ENCODE results near the gene NDUFV2.
A peak's percentile ranks its signal among the peaks of the same experiment; 100 is the strongest.

Gene NDUFV2

DNA sequence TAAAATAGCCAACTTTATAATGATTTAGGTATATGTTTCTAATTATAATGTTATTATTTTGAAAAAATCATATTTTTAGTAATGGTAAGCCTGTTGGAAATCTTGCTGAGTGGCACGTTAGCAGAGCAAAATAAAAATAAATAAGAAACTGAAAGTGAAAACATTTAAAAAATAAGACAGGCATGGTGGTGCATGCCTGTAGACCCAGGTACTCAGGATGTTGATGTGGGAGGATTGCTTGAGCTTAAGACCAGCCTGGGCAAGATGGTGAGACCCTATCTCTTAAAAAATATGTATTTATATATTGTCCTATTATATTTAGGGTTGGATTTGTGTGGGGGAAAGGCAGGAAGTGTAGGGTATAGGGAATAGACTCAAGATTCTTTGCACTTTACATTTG, 18.3 kb downstream of the NDUFV2 start:
- no peak for DNase-seq (ENCODE audit: low spot score)

DNA sequence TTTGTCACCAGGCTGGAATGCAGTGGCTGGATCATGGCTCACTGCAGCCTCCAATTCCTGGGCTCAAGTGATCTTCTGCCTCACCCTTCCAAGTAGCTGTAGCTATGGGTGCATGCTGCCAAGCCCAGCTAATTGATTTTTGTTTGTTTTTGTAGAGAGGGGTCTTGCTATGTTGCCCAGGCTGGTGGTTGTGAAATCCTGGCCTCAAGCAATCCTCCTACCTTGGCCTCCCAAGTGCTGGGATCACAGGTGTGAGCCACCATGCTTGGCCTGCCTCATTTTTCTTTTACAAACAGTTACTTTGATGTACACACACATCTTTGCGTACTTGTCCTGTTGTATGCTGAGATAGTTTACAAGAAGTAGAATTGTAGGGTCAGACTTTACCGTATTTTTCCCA, 21.0 kb downstream of the NDUFV2 start:
- DNase-seq (ENCODE audit: low spot score), result no peak

- no peak for DNase-seq (ENCODE audit: low spot score)
Measured at GRCh38 chr18:9124824-9125223, 22.3 kb downstream of the NDUFV2 start.

DNA sequence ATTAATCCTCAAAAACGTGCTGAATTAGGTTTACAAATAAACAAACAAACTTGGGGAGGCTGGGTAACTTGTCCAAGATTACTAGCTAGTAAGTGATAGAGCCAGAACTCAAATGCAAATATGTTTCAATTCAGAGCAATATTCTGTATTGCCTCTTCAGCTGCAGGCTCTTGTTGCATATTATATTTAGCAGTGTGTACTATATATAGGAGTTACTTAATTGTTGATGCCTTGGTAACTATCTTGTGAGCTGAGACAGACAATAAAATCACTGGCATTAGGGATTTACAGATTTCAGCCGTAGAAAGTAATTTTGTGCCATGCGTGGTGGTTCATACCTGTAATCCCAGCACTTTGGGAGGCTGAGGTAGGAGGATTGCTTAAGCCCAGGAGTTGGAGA, 23.8 kb downstream of the NDUFV2 start:
- no peak for DNase-seq (ENCODE audit: low spot score)

DNA sequence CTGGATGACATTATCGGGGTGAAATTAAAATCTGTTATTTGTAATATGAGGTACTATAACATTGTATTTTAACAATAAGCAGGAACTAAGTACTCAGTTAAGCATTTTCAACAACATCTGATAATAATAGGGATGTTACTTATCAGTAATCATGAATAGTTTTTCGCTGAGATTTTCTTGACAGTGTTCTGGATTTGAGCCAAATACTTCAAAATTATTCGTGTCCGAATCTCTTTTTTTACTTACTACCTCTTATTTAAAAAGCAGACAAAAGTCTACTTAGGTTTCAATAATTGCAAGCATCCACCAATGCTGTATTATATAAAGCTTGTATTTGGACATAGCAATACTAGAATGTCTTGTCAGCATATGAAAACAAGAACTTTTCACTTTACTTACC, 27.7 kb downstream of the NDUFV2 start:
- no peak for DNase-seq (ENCODE audit: low spot score)

- DNase-seq (ENCODE audit: low spot score), result no peak
Measured at GRCh38 chr18:9130806-9131205, 28.3 kb downstream of the NDUFV2 start.

- no peak for DNase-seq (ENCODE audit: low spot score)
Measured at GRCh38 chr18:9132628-9133027, 30.1 kb downstream of the NDUFV2 start.

GRCh38 chr18:9133225-9133624, 30.7 kb downstream of the NDUFV2 start:
- no peak for DNase-seq (ENCODE audit: low spot score)

GRCh38 chr18:9135081-9135911, 32.8 kb downstream of the NDUFV2 start:
- no peak for DNase-seq (ENCODE audit: low spot score)

GRCh38 chr18:9135912-9136314, 33.4 kb downstream of the NDUFV2 start:
- DNase-seq (ENCODE audit: low spot score), result peak; percentile 52

- peak; percentile 98 for DNase-seq (ENCODE audit: low spot score)
Measured at GRCh38 chr18:9136315-9137155, 34.0 kb downstream of the NDUFV2 start, which contains the start of gene ANKRD12. TSS of gene ANKRD12 (plus strand) at chr18:9136781. CDS start at chr18:9182433, 45,652 bp downstream.

DNA sequence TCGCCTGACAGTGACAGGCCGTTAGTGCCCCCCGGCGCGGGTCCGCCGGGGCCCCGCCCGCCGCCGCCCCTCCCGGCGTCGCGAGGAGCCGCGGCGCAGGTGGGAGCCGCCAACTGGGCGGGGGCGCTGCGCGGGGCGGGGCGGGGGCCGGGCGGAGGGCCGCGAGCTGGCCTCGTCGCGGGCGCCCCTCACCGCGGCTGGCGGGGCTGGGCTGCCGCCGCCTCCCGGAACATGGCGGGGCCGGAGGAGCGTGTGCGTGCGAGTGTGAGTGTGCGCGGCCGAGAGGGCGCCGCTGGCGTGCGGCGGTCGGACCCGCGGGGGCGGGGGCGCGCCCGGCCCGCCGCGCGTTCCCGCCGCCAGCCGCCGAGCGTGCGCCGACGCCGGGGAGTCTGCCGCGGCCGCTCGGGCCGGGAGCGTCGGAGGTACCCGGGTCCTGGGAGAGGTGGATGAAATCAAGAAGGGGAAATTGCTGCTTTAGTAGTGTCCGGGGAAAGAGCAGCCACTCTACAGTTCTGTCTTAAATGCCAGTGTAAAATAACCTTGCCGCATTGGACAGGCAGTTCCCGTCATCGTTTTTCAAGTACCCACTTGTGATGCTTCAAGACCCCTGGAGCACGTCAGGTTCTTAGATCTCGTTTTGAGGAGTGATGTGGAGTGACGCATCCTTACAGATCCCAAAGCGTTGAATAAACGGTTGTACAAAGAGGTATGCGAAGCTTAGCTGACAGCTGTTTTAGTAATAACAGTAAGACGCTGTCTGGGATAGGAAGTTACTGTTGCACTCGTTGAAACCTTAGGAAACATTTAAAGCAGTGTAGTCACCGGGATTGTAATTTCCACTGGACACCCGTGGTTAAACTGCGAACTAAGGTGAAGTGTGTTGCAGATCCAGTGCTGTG, 34.9 kb downstream of the NDUFV2 start:
- peak; percentile 76 for DNase-seq (ENCODE audit: low spot score)

- no peak for DNase-seq (ENCODE audit: low spot score)
Measured at GRCh38 chr18:9139400-9140039, 37.0 kb downstream of the NDUFV2 start.

DNA sequence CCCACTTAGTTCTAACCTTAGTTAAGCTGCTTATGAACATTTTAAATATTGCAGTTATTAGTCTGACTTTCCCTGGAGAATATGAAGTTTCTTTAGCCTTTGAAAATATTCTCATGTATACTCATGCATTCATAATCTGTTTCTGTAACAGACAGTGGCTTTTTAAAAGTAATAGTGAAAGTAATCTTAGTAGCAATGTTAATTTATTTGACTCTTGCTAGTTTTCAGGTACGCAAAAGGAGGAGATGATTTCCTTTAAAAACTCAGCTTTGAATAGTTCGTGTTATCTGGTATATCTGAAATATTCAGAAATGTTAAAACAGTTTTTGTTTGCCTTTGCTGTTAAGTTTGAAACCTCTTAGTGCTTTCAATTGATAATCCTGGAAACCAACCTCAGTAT, 37.9 kb downstream of the NDUFV2 start:
- DNase-seq (ENCODE audit: low spot score), result no peak

DNA sequence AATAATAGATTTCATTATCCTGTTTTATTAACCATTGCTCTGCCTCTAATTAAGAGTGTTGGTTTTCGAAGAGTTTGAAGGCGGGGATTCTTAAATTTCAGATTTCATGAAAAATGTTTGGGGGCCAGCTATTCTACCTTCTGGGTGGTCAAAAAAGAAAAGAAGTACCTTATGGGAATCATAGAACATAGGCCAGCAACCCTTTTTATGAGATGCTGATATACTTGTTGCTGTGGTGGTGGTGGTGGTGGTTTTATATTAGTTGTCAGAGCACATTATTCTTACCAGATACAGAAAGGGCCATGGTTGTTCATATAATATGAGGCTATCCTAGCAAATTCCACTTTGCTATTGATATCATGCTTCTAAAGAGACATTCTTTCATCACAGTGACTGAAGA, 38.5 kb downstream of the NDUFV2 start:
- DNase-seq (ENCODE audit: low spot score), result no peak

DNA sequence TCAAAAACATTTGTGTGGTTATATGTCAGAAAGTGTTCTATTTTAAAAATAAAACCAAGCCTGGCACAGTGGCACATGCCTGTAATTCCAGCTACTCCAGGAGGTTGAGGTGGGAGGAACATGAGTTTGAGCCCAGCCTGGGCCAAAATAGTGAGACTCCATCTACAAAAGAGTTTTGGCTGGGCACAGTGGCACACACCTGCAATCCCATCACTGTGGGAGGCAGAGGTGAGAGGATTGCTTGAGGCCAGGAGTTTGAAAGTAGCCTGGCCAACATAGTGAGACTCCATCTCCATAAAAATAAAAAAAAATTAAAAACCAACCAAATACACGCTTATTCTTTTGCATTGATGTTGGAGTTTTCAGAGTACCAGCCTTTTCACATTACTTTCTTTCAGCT, 43.7 kb downstream of the NDUFV2 start:
- DNase-seq (ENCODE audit: low spot score), result no peak

DNA sequence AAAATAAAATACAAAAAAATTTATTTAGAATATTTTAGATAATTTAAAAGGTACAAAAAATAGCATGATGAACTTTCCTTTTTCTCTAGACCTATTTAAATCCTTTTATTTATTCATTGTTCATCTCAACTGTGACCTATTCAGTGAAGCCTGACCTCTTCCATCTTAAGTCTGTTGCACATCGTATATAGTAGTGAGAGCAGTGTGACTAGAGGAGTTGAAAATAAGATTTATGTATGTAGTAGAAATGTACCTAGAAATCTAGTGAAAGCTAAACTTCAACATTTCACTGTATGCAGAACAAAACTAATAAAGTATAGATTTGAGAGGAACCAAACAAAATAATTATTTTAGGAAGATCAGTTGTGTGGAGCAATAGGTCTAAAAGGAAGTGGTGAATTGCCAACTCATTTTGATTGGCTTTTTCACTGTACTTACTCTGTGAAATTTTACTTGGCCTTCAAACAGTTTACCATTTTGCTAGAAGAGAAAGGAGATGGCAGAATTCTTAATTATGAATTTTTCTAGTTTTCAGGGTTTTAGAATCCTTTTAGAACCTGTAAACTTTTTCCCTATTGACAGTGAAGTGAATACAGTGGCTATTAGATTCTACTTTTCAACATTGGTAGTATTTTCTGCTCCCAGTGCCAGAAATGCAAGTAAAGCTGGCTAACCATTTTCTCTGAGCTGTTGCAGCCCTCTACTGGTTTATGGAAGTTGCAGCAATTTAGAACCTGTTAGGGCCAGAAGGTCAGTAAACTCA, 45.1 kb downstream of the NDUFV2 start:
- peak; percentile 67 for DNase-seq (ENCODE audit: low spot score)

- no peak for DNase-seq (ENCODE audit: low spot score)
Measured at GRCh38 chr18:9148203-9148552, 45.7 kb downstream of the NDUFV2 start.

GRCh38 chr18:9150121-9150520, 47.6 kb downstream of the NDUFV2 start:
- no peak for DNase-seq (ENCODE audit: low spot score)

GRCh38 chr18:9153256-9153655, 50.8 kb downstream of the NDUFV2 start:
- DNase-seq (ENCODE audit: low spot score), result no peak
